Measurements from ENCODE around the gene ABCA7.

The ABCA7 gene

DNA sequence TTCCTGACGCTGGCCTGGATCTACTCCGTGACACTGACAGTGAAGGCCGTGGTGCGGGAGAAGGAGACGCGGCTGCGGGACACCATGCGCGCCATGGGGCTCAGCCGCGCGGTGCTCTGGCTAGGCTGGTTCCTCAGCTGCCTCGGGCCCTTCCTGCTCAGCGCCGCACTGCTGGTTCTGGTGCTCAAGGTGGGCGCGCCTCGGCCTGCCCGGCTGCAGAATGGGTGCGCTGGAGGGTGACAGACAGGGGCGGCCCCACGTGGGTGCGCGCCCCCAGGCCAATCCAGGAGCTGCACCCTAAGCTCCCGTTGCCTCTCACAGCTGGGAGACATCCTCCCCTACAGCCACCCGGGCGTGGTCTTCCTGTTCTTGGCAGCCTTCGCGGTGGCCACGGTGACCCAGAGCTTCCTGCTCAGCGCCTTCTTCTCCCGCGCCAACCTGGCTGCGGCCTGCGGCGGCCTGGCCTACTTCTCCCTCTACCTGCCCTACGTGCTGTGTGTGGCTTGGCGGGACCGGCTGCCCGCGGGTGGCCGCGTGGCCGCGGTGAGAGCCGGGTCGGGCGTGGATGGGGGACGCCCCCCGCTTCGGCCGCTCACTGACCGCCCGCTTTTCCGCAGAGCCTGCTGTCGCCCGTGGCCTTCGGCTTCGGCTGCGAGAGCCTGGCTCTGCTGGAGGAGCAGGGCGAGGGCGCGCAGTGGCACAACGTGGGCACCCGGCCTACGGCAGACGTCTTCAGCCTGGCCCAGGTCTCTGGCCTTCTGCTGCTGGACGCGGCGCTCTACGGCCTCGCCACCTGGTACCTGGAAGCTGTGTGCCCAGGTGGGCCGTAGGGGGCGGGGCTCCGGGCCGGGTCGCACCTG, 7.2 kb downstream of the ABCA7 start:
- DNase-seq (ENCODE audit: low read depth), result no peak
- H3K4me3 ChIP-seq (ENCODE audit: low read length), result no peak overlapping the region

GRCh38 chr19:1047696-1048147, 7.8 kb downstream of the ABCA7 start:
- Histone ChIP-seq H3K4me3 (ENCODE audit: low read length) (no peak overlapping the region), H3K4me1 (ENCODE audit: control insufficient read depth, insufficient read depth, low read length) (peaks cover 4% of the 10 kb centered on the region), H3K9me3 (ENCODE audit: control insufficient read depth, low read length) (no peaks in the 10 kb centered on the region), H3K27me3 (replicated peaks; ENCODE audit: control insufficient read depth, insufficient read depth, low read length) (no peaks in the 10 kb centered on the region), H3K9ac (ENCODE audit: low read length) (no peak overlapping the region), H3K36me3 (ENCODE audit: control insufficient read depth, insufficient read depth, low read length, severe bottlenecking) (no peaks in the 10 kb centered on the region)
- DNase-seq (ENCODE audit: low read depth), result no peak

More for the DNA sequence above, 7.2 kb downstream of the ABCA7 start:
- no peaks in the 10 kb centered on the region for H3K9me3 ChIP-seq (ENCODE audit: control insufficient read depth, low read length)
- no peaks in the 10 kb centered on the region for H3K27me3 ChIP-seq (replicated peaks; ENCODE audit: control insufficient read depth, insufficient read depth, low read length)
- no peak overlapping the region for H3K9ac ChIP-seq (ENCODE audit: low read length)
- peaks cover 9% of the 10 kb centered on the region for H3K4me1 ChIP-seq (ENCODE audit: control insufficient read depth, insufficient read depth, low read length)
- H3K36me3 ChIP-seq (ENCODE audit: control insufficient read depth, insufficient read depth, low read length, severe bottlenecking), result no peaks in the 10 kb centered on the region

- DNase-seq (ENCODE audit: low read depth), result no peak
- H3K4me1 ChIP-seq (ENCODE audit: control insufficient read depth, insufficient read depth, low read length), result no peaks in the 10 kb centered on the region
- no peaks in the 10 kb centered on the region for H3K9me3 ChIP-seq (ENCODE audit: control insufficient read depth, low read length)
- H3K9ac ChIP-seq (ENCODE audit: low read length), result no peak overlapping the region
- no peaks in the 10 kb centered on the region for H3K27me3 ChIP-seq (replicated peaks; ENCODE audit: control insufficient read depth, insufficient read depth, low read length)
- H3K36me3 ChIP-seq (ENCODE audit: control insufficient read depth, insufficient read depth, low read length, severe bottlenecking), result no peaks in the 10 kb centered on the region
- no peak overlapping the region for H3K4me3 ChIP-seq (ENCODE audit: low read length)
These were observed 9.2 kb downstream of the ABCA7 start for GRCh38 chr19:1049106-1049505.

DNA sequence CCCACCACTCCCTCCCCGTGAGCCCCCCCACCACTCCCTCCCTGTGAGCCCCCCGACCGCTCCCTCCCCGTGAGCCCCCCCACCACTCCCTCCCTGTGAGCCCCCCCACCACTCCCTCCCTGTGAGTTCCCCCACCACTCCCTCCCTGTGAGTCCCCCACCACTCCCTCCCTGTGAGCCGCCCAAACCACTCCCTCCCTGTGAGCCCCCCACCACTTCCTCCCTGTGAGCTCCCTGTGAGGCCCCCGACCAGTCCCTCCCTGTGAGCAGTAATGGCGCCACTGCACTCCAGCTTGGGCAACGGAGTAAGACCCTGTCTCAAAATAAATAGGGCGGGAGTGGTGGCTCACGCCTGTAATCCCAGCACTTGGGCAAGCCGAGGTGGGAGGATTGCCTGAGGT, 9.9 kb downstream of the ABCA7 start:
- Histone ChIP-seq H3K9ac (ENCODE audit: low read length) (no peak overlapping the region), H3K36me3 (ENCODE audit: control insufficient read depth, insufficient read depth, low read length, severe bottlenecking) (peaks cover 5% of the 10 kb centered on the region), H3K4me3 (ENCODE audit: low read length) (no peak overlapping the region), H3K9me3 (ENCODE audit: control insufficient read depth, low read length) (no peaks in the 10 kb centered on the region), H3K27me3 (replicated peaks; ENCODE audit: control insufficient read depth, insufficient read depth, low read length) (no peaks in the 10 kb centered on the region), H3K4me1 (ENCODE audit: control insufficient read depth, insufficient read depth, low read length) (no peaks in the 10 kb centered on the region)
- no peak for DNase-seq (ENCODE audit: low read depth)

DNA sequence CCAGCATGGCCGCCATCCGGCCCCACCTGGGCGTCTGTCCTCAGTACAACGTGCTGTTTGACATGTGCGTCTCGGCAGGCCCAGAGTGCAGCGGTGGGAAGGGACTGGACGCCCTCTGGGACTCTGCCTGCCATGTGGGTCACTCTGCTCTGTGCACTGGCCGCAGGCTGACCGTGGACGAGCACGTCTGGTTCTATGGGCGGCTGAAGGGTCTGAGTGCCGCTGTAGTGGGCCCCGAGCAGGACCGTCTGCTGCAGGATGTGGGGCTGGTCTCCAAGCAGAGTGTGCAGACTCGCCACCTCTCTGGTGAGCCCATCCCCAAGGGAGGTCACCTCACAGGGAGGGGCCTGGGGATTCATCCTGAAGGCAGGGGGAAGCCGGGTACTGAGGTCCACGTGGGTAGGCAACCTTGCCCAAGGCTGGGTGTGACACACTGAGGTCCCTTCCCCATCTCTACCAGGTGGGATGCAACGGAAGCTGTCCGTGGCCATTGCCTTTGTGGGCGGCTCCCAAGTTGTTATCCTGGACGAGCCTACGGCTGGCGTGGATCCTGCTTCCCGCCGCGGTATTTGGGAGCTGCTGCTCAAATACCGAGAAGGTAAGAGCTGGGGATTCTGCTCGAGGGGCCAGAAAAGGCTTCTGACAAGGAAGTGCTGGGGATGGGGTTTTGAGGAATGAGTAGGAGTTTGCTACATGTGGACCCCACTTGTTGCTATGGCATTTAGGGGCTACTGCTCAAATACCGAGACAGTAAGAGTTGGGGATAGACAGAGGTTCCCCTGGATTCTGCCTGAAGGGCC, 11.3 kb downstream of the ABCA7 start:
- H3K4me1 ChIP-seq (ENCODE audit: control insufficient read depth, insufficient read depth, low read length), result no peaks in the 10 kb centered on the region
- DNase-seq (ENCODE audit: low read depth), result no peak
- H3K4me3 ChIP-seq (ENCODE audit: low read length), result no peak overlapping the region
- peaks cover 5% of the 10 kb centered on the region for H3K9me3 ChIP-seq (ENCODE audit: control insufficient read depth, low read length)
- H3K36me3 ChIP-seq (ENCODE audit: control insufficient read depth, insufficient read depth, low read length, severe bottlenecking), result peaks cover 5% of the 10 kb centered on the region
- H3K9ac ChIP-seq (ENCODE audit: low read length), result no peak overlapping the region
- no peaks in the 10 kb centered on the region for H3K27me3 ChIP-seq (replicated peaks; ENCODE audit: control insufficient read depth, insufficient read depth, low read length)

DNA sequence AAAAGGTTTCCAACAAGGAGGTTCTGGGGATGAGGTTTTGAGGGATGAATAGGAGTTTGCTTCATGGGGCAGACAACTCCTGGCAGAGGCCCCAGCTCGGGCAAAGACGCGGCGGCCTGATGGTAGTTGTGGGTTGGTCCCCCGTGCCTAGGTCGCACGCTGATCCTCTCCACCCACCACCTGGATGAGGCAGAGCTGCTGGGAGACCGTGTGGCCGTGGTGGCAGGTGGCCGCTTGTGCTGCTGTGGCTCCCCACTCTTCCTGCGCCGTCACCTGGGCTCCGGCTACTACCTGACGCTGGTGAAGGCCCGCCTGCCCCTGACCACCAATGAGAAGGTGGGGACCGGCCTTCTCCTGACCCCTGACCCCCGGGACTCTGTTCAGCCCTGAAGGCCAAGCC, 11.9 kb downstream of the ABCA7 start:
- Histone ChIP-seq H3K9ac (ENCODE audit: low read length) (no peak overlapping the region), H3K27me3 (replicated peaks; ENCODE audit: control insufficient read depth, insufficient read depth, low read length) (no peaks in the 10 kb centered on the region), H3K36me3 (ENCODE audit: control insufficient read depth, insufficient read depth, low read length, severe bottlenecking) (peaks cover 8% of the 10 kb centered on the region), H3K4me3 (ENCODE audit: low read length) (no peak overlapping the region), H3K4me1 (ENCODE audit: control insufficient read depth, insufficient read depth, low read length) (no peaks in the 10 kb centered on the region), H3K9me3 (ENCODE audit: control insufficient read depth, low read length) (peaks cover 11% of the 10 kb centered on the region)
- DNase-seq (ENCODE audit: low read depth), result no peak

GRCh38 chr19:1052349-1052975, 12.6 kb downstream of the ABCA7 start:
- Histone ChIP-seq H3K4me3 (ENCODE audit: low read length) (no peak overlapping the region), H3K27me3 (replicated peaks; ENCODE audit: control insufficient read depth, insufficient read depth, low read length) (no peaks in the 10 kb centered on the region), H3K4me1 (ENCODE audit: control insufficient read depth, insufficient read depth, low read length) (no peaks in the 10 kb centered on the region), H3K9me3 (ENCODE audit: control insufficient read depth, low read length) (peaks cover 18% of the 10 kb centered on the region), H3K9ac (ENCODE audit: low read length) (no peak overlapping the region), H3K36me3 (ENCODE audit: control insufficient read depth, insufficient read depth, low read length, severe bottlenecking) (peaks cover 9% of the 10 kb centered on the region)
- no peak for DNase-seq (ENCODE audit: low read depth)

DNA sequence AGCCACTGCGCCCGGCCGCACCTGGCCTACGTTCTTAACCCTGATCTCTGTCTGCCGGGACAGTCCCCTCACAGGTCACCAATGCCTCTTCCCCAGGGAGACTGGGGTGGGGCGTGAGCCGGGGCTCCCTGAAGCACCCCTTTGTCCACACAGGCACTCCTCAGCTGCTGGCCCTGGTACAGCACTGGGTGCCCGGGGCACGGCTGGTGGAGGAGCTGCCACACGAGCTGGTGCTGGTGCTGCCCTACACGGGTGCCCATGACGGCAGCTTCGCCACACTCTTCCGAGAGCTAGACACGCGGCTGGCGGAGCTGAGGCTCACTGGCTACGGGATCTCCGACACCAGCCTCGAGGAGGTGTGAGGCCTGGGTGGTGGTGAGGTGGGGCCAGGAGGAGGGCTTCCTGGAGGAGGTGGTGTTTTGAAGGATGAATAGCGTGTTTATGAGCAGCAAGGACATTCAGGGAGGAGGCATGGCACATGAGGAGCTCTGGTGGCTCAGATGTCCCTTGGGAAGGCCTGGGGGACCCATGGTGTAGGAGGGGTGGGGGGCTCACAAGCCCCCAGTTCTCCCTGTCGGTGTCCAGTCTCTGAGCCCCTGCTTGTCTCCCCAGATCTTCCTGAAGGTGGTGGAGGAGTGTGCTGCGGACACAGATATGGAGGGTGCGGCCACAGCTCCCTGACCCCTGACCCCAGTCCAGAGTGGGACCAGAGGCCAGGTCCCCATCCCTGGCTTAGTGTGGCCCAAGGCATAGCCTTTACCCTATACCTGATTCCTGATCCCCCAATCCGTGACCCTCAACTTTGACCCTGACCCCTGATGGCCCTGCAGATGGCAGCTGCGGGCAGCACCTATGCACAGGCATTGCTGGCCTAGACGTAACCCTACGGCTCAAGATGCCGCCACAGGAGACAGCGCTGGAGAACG, 13.5 kb downstream of the ABCA7 start:
- Histone ChIP-seq H3K9me3 (ENCODE audit: control insufficient read depth, low read length) (peaks cover 27% of the 10 kb centered on the region), H3K4me1 (ENCODE audit: control insufficient read depth, insufficient read depth, low read length) (no peaks in the 10 kb centered on the region), H3K36me3 (ENCODE audit: control insufficient read depth, insufficient read depth, low read length, severe bottlenecking) (peaks cover 12% of the 10 kb centered on the region), H3K9ac (ENCODE audit: low read length) (no peak overlapping the region), H3K27me3 (replicated peaks; ENCODE audit: control insufficient read depth, insufficient read depth, low read length) (no peaks in the 10 kb centered on the region), H3K4me3 (ENCODE audit: low read length) (no peak overlapping the region)
- DNase-seq (ENCODE audit: low read depth), result no peak

DNA sequence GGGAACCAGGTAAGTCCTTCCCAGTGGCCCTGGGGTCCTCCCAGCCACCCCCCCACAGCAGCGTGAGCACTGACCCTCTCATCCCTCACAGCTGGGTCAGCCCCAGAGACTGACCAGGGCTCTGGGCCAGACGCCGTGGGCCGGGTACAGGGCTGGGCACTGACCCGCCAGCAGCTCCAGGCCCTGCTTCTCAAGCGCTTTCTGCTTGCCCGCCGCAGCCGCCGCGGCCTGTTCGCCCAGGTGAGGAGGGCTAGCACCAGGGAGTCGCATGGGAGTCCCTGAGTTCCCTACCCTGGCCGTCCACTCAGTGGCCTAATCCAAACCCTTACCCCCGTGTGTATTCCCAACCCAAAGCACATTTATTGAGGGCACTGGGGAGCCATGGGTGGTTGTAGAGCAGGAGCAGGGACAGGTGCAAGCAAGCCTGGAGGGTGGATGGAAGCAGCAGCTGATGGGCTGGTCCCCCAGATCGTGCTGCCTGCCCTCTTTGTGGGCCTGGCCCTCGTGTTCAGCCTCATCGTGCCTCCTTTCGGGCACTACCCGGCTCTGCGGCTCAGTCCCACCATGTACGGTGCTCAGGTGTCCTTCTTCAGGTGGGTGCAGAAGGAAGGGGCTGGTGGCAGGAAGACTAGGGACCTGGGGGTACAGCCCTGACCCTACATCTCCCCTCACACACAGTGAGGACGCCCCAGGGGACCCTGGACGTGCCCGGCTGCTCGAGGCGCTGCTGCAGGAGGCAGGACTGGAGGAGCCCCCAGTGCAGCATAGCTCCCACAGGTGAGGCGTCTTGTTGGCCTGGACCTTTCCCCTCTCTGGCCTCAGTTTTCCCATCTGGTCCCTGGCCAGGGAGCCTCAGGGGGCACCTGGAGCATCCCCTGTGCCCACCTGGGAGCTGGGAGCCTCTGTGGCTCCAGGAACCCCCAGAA, 14.5 kb downstream of the ABCA7 start:
- Histone ChIP-seq H3K4me3 (ENCODE audit: low read length) (no peak overlapping the region), H3K4me1 (ENCODE audit: control insufficient read depth, insufficient read depth, low read length) (no peaks in the 10 kb centered on the region), H3K36me3 (ENCODE audit: control insufficient read depth, insufficient read depth, low read length, severe bottlenecking) (peaks cover 17% of the 10 kb centered on the region), H3K9ac (ENCODE audit: low read length) (no peak overlapping the region), H3K27me3 (replicated peaks; ENCODE audit: control insufficient read depth, insufficient read depth, low read length) (no peaks in the 10 kb centered on the region), H3K9me3 (ENCODE audit: control insufficient read depth, low read length) (peaks cover 33% of the 10 kb centered on the region)
- no peak for DNase-seq (ENCODE audit: low read depth)

GRCh38 chr19:1055028-1055425, 15.1 kb downstream of the ABCA7 start:
- Histone ChIP-seq H3K4me1 (ENCODE audit: control insufficient read depth, insufficient read depth, low read length) (no peaks in the 10 kb centered on the region), H3K27me3 (replicated peaks; ENCODE audit: control insufficient read depth, insufficient read depth, low read length) (no peaks in the 10 kb centered on the region), H3K36me3 (ENCODE audit: control insufficient read depth, insufficient read depth, low read length, severe bottlenecking) (peaks cover 17% of the 10 kb centered on the region), H3K9ac (ENCODE audit: low read length) (no peak overlapping the region), H3K9me3 (ENCODE audit: control insufficient read depth, low read length) (peaks cover 33% of the 10 kb centered on the region), H3K4me3 (ENCODE audit: low read length) (no peak overlapping the region)
- DNase-seq (ENCODE audit: low read depth), result no peak

Data from adipocyte (in vitro differentiated cells).